ENCODE data around the gene TMEM154. TPM values are rescaled to one million over a fixed set of nuclear protein-coding genes. Genes with fewer than 3 reads are reported as not detected.

Gene TMEM154
- total RNA-seq, 1 donor from 2014 or later, result 6.7 TPM

GRCh38 chr4:152601156-152601555 lies 78.6 kb downstream of the TMEM154 start:
- no peak for DNase-seq (ENCODE audit: extremely low read depth, low read depth, low spot score)

- DNase-seq (ENCODE audit: extremely low read depth, low read depth, low spot score), result no peak
Observed at GRCh38 chr4:152599636-152600035, 80.2 kb downstream of the TMEM154 start.

- DNase-seq (ENCODE audit: extremely low read depth, low read depth, low spot score), result no peak
Observed at GRCh38 chr4:152599095-152599494, 80.7 kb downstream of the TMEM154 start.

- DNase-seq (ENCODE audit: extremely low read depth, low read depth, low spot score), result no peak
Observed at GRCh38 chr4:152598454-152598853, 81.3 kb downstream of the TMEM154 start.

GRCh38 chr4:152594978-152595925 lies 84.5 kb downstream of the TMEM154 start:
- DNase-seq (ENCODE audit: extremely low read depth, low read depth, low spot score), result no peak

- no peak for DNase-seq (ENCODE audit: extremely low read depth, low read depth, low spot score)
Observed at GRCh38 chr4:152594057-152594456, 85.7 kb downstream of the TMEM154 start.

DNA sequence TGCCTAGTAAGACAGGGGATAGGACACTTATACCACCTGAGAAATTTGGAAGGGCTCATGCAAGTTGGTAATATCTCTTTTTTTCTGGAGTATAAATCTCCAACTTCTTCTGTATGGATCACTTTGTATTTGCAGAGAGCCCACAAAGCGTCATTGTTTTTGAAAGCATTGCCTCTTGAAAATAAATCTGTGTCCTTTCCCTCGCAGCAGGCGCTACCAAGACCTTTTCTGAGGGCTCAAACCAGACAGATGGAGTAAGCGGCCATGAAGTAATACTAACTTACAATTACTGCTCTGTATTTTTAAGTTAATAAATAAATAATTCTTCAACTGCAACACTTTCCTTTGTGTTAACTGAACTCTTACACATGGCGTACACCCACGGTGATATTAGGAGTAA lies 87.9 kb downstream of the TMEM154 start:
- DNase-seq (ENCODE audit: extremely low read depth, low read depth, low spot score), result no peak

DNA sequence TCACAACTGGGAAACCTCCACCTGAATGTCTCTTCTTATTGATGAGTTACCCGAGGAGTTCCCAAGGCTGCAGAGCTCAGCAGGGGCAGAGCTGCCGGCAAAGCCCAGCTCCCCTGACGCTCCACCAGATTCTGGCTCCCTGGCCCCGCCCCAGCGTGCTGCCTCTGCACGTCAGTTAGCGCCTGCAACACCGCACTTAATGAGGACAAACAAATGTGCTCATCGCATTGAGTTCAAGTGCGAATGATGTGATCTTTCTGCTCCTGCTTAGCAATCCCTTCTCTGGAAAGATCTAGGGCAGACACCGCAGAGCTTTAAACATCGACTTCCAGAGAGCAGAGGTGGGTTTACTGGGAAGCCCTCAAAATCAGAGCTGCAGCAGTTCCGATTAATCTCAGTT lies 88.4 kb downstream of the TMEM154 start:
- no peak for DNase-seq (ENCODE audit: extremely low read depth, low read depth, low spot score)

- no peak for DNase-seq (ENCODE audit: extremely low read depth, low read depth, low spot score)
Observed at GRCh38 chr4:152590179-152591031, 89.4 kb downstream of the TMEM154 start.

DNA sequence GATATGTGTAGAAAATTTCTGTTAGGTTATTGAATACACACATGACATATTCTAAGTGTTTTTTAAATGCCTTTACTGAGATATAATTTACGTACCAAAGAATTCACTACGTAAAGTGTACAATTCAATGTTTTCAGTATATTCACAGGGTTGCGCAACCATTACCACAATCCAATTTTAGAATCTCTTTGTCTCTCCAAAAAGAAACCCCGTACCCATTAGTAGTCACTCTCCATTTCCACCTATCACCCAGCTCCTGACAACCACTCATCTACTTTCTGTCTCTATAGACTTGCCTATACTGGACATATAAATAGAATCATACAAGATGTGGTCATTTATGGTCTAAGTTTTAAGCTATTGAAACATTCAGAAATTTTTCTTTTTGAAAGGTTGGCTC lies 90.9 kb downstream of the TMEM154 start:
- DNase-seq (ENCODE audit: extremely low read depth, low read depth, low spot score), result no peak

DNA sequence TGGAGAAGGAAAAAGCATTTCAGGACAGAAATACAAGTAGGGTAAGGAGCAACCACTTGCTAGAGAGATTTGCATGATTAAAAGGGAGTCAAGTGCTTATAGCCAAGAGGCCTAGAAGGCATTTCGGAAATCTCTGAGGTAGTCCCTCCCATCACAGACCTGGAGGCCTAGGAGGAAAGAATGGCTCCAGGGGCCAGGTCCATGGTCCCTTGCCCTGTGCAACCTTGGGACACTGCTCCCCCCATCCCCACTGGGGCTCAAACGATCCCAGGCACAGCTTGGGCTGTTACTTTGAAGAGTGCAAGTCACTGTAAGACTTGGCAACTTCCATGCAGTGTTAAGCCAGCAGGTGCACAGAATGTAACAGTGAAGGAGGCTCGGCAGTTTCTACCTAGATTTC lies 92.7 kb downstream of the TMEM154 start:
- DNase-seq (ENCODE audit: extremely low read depth, low read depth, low spot score), result no peak

- DNase-seq (ENCODE audit: extremely low read depth, low read depth, low spot score), result no peak
Observed at GRCh38 chr4:152586668-152587067, 93.1 kb downstream of the TMEM154 start.

DNA sequence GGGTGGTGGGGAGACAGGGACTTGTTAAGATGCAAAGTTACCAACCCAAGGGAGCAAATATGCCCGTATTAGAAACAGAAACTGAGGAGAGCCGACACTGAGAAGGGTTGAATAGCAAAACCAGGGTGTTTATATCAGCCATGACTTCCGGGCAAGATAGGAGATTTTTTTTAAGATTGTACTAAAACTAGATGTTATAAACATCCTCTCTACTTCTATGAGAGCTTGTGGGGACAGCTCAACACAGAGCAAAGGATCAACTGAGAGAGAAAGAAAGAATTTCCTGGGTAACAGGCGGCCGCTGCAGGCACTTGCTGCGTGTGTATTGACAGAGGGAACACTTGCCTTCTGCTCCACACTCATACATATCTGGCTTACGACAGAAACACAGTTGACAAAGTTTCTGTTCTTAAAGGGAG lies 94.8 kb downstream of the TMEM154 start:
- DNase-seq (ENCODE audit: extremely low read depth, low read depth, low spot score), result no peak

DNA sequence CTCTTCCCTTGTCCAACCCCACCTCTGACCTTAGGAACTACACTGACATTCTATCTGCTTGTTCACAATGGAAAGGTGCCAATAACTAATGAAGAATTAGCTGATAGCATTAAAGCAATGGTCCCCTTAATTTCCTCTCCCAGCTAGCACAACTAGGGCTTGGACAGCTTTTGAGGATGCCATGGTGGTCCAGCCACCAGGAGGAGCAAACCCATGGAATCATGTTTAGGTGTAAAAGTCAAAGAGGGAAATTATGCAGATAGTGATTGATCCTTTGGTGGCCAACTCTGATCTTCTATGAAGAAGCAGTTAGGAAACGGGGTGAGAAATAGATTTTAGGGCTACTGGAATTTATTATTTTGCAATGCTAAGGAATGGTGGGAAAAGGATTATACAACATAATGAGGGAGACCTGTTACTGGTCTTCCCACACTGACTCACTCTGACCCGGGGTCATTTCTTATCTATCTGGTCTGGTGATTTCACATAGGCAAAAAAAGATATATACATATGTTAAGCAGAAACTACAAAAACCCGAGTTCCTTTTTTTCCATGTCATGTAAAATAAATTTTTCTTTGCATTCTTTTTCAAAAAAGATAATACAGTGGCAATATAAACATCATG lies 98.1 kb downstream of the TMEM154 start:
- no peak for DNase-seq (ENCODE audit: extremely low read depth, low read depth, low spot score)

DNA sequence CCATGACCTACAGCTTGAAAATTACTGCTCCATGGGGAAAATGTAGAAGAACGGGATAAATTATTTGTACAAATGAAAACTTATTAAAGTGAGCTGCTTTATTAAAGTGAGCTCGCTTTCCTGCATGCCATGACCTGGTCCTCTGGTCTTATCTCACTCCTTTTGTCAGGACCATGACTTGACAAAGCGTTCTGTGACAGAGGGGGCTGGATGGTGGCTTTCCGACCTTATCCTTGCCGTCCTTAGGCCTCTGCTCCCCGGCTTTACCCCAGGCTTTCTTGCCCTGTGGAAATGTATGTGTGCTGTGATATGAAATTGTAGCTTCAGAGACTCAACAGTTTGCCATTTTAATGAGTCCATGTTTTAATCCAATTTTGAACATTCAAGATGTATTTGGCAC lies 99.9 kb downstream of the TMEM154 start:
- DNase-seq (ENCODE audit: extremely low read depth, low read depth, low spot score), result no peak

GRCh38 chr4:152579107-152579764 lies 100.6 kb downstream of the TMEM154 start:
- DNase-seq (ENCODE audit: extremely low read depth, low read depth, low spot score), result no peak

- DNase-seq (ENCODE audit: extremely low read depth, low read depth, low spot score), result no peak
Observed at GRCh38 chr4:152578670-152579069, 101.1 kb downstream of the TMEM154 start.

GRCh38 chr4:152577708-152578396 lies 101.9 kb downstream of the TMEM154 start:
- no peak for DNase-seq (ENCODE audit: extremely low read depth, low read depth, low spot score)

- no peak for DNase-seq (ENCODE audit: extremely low read depth, low read depth, low spot score)
Observed at GRCh38 chr4:152575533-152575932, 104.3 kb downstream of the TMEM154 start.

GRCh38 chr4:152573861-152574260 lies 105.9 kb downstream of the TMEM154 start:
- DNase-seq (ENCODE audit: extremely low read depth, low read depth, low spot score), result no peak
